ENCODE data around the gene CEP104. TPM values are rescaled to one million over a fixed set of nuclear protein-coding genes. Genes with fewer than 3 reads are reported as not detected.

CEP104 gene
- total and polyA plus RNA-seq, 7 experiments from 2014 or later = 12.7 to 68.0 (median 44.5) TPM

DNA sequence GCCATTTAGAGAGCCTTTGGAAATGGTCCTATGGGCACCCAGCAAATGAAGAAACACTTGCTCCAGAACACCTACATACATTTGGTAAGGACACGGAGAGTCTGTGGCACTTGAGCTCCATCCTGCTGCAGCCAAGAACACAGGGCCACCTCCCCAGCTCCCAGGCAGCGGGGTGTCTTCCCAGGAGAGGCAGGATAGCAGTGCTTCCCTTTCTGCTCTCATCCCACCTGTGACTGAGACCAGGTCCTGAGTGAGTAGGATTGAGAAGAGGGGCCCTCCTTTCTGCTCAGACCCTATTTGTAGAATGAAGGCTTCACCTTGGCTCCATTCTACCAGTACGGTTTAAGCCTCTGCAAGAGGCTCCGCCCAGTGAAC is 38.9 kb upstream of the CEP104 start:
- H3K4me3 Mint-ChIP-seq = no peak overlapping the region
- no peak overlapping the region for H3K4me3 ChIP-seq (ENCODE audit: low read length)
- no peaks in the 10 kb centered on the region for H3K27me3 ChIP-seq (ENCODE audit: control insufficient read depth in 2 of 2, insufficient read depth in 2 of 2, low read length in 2 of 2)
- ChIA-PET CTCF (no interaction called here), POLR2A (interaction anchor here (1.4 kb wide), 1 partner anchor 10 kb away, joined by 5 read pairs; no protein-coding TSS in a partner anchor)
- peaks cover 13 to 45% (median 34%) of the 10 kb centered on the region in 7 donors for H3K4me1 Mint-ChIP-seq
- H3K27me3 Mint-ChIP-seq = no peaks in the 10 kb centered on the region
- intact Hi-C loops (cut with micrococcal nuclease) = no loop called here
- H3K36me3 ChIP-seq (ENCODE audit: control insufficient read depth in 2 of 3, insufficient read depth in 3 of 3, low read length in 3 of 3) = peaks cover 0 to 29% (median 0%) of the 10 kb centered on the region in 3 experiments
- H3K27ac Mint-ChIP-seq = no peak overlapping the region
- no peak overlapping the region for H3K27ac ChIP-seq (ENCODE audit: low read depth, low read length)
- no peak for DNase-seq
- H3K4me1 ChIP-seq (ENCODE audit: control insufficient read depth in 2 of 2, insufficient read depth in 2 of 2, low read length in 2 of 2) = peaks cover 6 to 11% of the 10 kb centered on the region in 2 donors
- ATAC-seq = no peak
- peaks cover 0 to 21% (median 9%) of the 10 kb centered on the region in 11 donors for H3K9me3 Mint-ChIP-seq
- H3K9me3 ChIP-seq (ENCODE audit: control insufficient read depth in 2 of 3, low read length in 3 of 3) = peaks cover 0 to 7% (median 7%) of the 10 kb centered on the region in 3 experiments
- H3K36me3 Mint-ChIP-seq = peaks cover 5 to 25% (median 19%) of the 10 kb centered on the region in 5 donors

DNA sequence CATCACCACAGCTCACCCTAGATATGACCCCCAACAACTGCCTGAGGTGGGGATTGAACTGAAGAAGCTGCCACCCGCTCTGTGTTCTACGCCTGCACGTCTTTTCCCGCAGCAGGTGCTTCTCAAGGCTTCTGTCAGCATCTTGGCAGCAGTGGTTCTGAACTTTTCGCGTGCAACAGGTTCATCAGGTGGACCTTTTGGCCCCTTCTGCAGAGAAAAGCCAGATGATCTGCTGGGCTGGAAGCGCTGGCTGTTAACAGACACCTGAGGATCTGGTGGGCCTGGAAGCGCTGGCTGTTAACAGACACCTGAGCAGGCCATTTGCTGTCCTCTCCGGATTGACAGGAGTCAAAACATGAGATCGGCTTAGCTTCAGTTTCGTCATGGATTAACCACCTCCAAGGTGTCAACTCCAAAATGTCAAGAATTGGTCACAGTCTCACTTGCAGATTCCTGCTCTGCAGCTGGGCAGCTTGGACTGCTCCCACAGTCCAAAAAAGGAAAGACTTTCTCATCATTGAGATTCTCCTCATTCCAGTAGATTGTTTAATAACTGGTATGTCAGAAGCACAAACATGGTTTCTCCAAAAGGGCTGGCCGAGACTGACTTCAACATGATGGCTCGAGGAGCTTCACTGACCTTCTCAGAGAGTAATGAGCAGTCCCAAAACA is 38.4 kb upstream of the CEP104 start:
- intact Hi-C loops (cut with micrococcal nuclease) = no loop called here
- DNase-seq = no peak
- H3K27ac ChIP-seq (ENCODE audit: low read depth, low read length) = no peak overlapping the region
- H3K9me3 ChIP-seq (ENCODE audit: control insufficient read depth in 2 of 3, low read length in 3 of 3) = peaks cover 0 to 7% (median 7%) of the 10 kb centered on the region in 3 experiments
- H3K27ac Mint-ChIP-seq = no peak overlapping the region
- no peaks in the 10 kb centered on the region for H3K27me3 ChIP-seq (ENCODE audit: control insufficient read depth in 2 of 2, insufficient read depth in 2 of 2, low read length in 2 of 2)
- ATAC-seq = no peak
- H3K4me1 Mint-ChIP-seq = peaks cover 13 to 41% (median 30%) of the 10 kb centered on the region in 7 donors
- no peak overlapping the region for H3K4me3 ChIP-seq (ENCODE audit: low read length)
- peaks cover 0 to 21% (median 9%) of the 10 kb centered on the region in 11 donors for H3K9me3 Mint-ChIP-seq
- ChIA-PET CTCF (no interaction called here), POLR2A (interaction anchor here (1.4 kb wide), 1 partner anchor 9 kb away, joined by 5 read pairs; no protein-coding TSS in a partner anchor)
- H3K27me3 Mint-ChIP-seq = no peaks in the 10 kb centered on the region
- H3K36me3 Mint-ChIP-seq = peaks cover 5 to 29% (median 20%) of the 10 kb centered on the region in 5 donors
- peaks cover 0 to 34% (median 0%) of the 10 kb centered on the region in 3 experiments for H3K36me3 ChIP-seq (ENCODE audit: control insufficient read depth in 2 of 3, insufficient read depth in 3 of 3, low read length in 3 of 3)
- H3K4me3 Mint-ChIP-seq = no peak overlapping the region
- H3K4me1 ChIP-seq (ENCODE audit: control insufficient read depth in 2 of 2, insufficient read depth in 2 of 2, low read length in 2 of 2) = peaks cover 6 to 16% of the 10 kb centered on the region in 2 donors

DNA sequence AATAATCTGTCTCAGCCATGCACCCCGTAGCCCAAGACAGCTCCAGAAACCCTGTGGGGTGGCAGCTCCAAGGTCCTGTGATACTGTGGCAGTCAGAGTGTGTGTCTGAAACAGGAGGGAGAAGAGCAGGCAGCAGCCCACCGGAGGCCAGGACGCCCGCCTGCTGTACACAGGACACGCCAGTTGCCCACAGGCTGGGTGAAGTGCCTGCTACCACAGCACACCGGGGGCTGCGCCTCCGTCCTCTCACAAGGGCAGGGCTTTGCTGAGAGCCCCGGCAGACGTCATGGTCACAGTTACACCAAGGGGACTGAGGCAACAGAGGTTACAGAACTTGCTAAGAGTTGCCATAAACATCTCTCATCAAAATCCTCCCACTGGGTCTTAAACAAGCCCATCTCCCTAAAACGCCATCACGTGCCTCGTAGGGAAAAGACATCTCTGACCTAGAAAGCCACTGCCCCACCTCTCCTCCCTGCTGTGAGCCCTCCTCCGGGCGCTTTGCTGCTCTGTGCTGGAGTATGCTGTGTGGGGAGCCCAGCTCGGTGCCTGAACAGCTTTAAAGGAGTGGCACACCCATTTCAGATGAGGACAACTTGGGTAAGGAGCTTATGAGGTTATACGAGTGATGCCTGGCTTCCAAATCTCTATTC is 37.7 kb upstream of the CEP104 start:
- ChIA-PET CTCF (no interaction called here), POLR2A (interaction anchor here (1.4 kb wide), 2 partner anchors 8 kb away, joined by 5 to 6 read pairs; no protein-coding TSS in a partner anchor)
- Histone ChIP-seq H3K9me3 (ENCODE audit: control insufficient read depth in 2 of 3, low read length in 3 of 3) (peaks cover 0 to 7% (median 7%) of the 10 kb centered on the region in 3 experiments), H3K4me3 (ENCODE audit: low read length) (no peak overlapping the region), H3K27me3 (ENCODE audit: control insufficient read depth in 2 of 2, insufficient read depth in 2 of 2, low read length in 2 of 2) (no peaks in the 10 kb centered on the region), H3K27ac (ENCODE audit: low read depth, low read length) (no peak overlapping the region), H3K36me3 (ENCODE audit: control insufficient read depth in 2 of 3, insufficient read depth in 3 of 3, low read length in 3 of 3) (peaks cover 0 to 41% (median 0%) of the 10 kb centered on the region in 3 experiments), H3K4me1 (ENCODE audit: control insufficient read depth in 2 of 2, insufficient read depth in 2 of 2, low read length in 2 of 2) (peaks cover 6 to 22% of the 10 kb centered on the region in 2 donors)
- intact Hi-C loops (cut with micrococcal nuclease) = no loop called here
- no peak for DNase-seq
- peaks cover 0 to 21% (median 9%) of the 10 kb centered on the region in 11 donors for H3K9me3 Mint-ChIP-seq
- H3K4me3 Mint-ChIP-seq = no peak overlapping the region
- peaks cover 19 to 39% (median 34%) of the 10 kb centered on the region in 7 donors for H3K4me1 Mint-ChIP-seq
- no peaks in the 10 kb centered on the region for H3K27me3 Mint-ChIP-seq
- H3K27ac Mint-ChIP-seq = no peak overlapping the region
- no peak for ATAC-seq
- H3K36me3 Mint-ChIP-seq = peaks cover 5 to 34% (median 23%) of the 10 kb centered on the region in 5 donors

DNA sequence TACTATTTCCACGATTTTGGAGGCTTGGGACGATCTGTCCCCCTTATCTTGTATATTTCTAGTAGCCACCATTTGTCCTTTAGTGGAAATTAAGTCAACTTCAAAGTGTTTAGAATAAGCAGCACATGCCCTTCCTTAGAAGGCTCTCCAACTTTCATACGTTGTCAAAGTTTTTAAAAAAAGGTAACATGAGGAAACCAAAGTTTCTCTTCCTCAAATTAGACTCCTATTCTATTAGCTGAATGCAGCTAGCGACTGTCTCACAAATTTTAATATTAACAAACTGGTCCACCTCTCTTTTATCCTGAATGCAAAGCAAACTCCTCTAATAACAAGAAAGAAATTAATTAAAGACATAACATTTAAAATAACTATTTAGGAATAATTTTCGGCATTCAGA is 36.2 kb upstream of the CEP104 start:
- H3K4me3 Mint-ChIP-seq = no peak overlapping the region
- peaks cover 16 to 28% (median 24%) of the 10 kb centered on the region in 7 donors for H3K4me1 Mint-ChIP-seq
- H3K36me3 ChIP-seq (ENCODE audit: control insufficient read depth in 2 of 3, insufficient read depth in 3 of 3, low read length in 3 of 3) = peaks cover 0 to 54% (median 0%) of the 10 kb centered on the region in 3 experiments
- H3K27ac Mint-ChIP-seq = peak overlapping the region in 2 of 9 donors; percentile 31 to 47
- peaks cover 5 to 42% (median 21%) of the 10 kb centered on the region in 5 donors for H3K36me3 Mint-ChIP-seq
- H3K27ac ChIP-seq (ENCODE audit: low read depth, low read length) = no peak overlapping the region
- H3K9me3 ChIP-seq (ENCODE audit: control insufficient read depth in 2 of 3, low read length in 3 of 3) = peaks cover 0 to 5% (median 5%) of the 10 kb centered on the region in 3 experiments
- peaks cover 0 to 29% of the 10 kb centered on the region in 2 donors for H3K4me1 ChIP-seq (ENCODE audit: control insufficient read depth in 2 of 2, insufficient read depth in 2 of 2, low read length in 2 of 2)
- ChIA-PET CTCF (no interaction called here), POLR2A (interaction anchor here (0.7 to 1.4 kb wide), 2 partner anchors 10 to 1246 kb away, joined by 4 to 6 read pairs; no protein-coding TSS in a partner anchor)
- peaks cover 0 to 12% (median 6%) of the 10 kb centered on the region in 11 donors for H3K9me3 Mint-ChIP-seq
- ATAC-seq (no peak), DNase-seq (no peak)
- no peaks in the 10 kb centered on the region for H3K27me3 Mint-ChIP-seq
- no peaks in the 10 kb centered on the region for H3K27me3 ChIP-seq (ENCODE audit: control insufficient read depth in 2 of 2, insufficient read depth in 2 of 2, low read length in 2 of 2)
- no peak overlapping the region for H3K4me3 ChIP-seq (ENCODE audit: low read length)
- intact Hi-C loops (cut with micrococcal nuclease) = no loop called here

DNA sequence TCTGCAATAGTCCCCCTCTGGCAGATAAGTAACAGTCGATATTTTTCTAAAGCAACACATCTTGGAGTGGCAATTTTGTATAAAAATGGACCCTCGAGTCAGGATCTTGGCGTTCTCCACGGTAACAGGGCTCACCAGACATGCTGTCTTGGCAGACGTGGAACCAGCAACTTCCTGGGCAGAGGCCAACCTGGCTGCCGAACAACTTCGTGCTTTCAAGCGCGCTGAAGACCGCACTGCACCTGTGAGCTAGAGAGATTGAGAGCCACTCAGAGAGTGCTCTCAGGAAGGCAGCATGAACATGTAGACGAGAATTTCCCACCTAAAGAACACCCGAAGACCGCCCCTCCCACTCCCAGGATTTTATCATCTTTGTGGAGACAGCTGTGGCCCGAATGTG is 35.7 kb upstream of the CEP104 start:
- Histone ChIP-seq H3K27me3 (ENCODE audit: control insufficient read depth in 2 of 2, insufficient read depth in 2 of 2, low read length in 2 of 2) (no peaks in the 10 kb centered on the region), H3K36me3 (ENCODE audit: control insufficient read depth in 2 of 3, insufficient read depth in 3 of 3, low read length in 3 of 3) (peaks cover 0 to 58% (median 0%) of the 10 kb centered on the region in 3 experiments), H3K27ac (ENCODE audit: low read depth, low read length) (no peak overlapping the region), H3K4me3 (ENCODE audit: low read length) (no peak overlapping the region), H3K4me1 (ENCODE audit: control insufficient read depth in 2 of 2, insufficient read depth in 2 of 2, low read length in 2 of 2) (peaks cover 0 to 29% of the 10 kb centered on the region in 2 donors), H3K9me3 (ENCODE audit: control insufficient read depth in 2 of 3, low read length in 3 of 3) (peaks cover 0 to under 1% (median under 1%) of the 10 kb centered on the region in 3 experiments)
- ChIA-PET CTCF (no interaction called here), POLR2A (interaction anchor here (0.7 kb wide), 1 partner anchor 1246 kb away, joined by 4 read pairs; no protein-coding TSS in a partner anchor)
- Mint-ChIP-seq H3K27me3 (no peaks in the 10 kb centered on the region), H3K9me3 (peaks cover 0 to 8% (median 4%) of the 10 kb centered on the region in 11 donors), H3K4me3 (no peak overlapping the region), H3K4me1 (peaks cover 13 to 27% (median 19%) of the 10 kb centered on the region in 7 donors), H3K36me3 (peaks cover 5 to 46% (median 21%) of the 10 kb centered on the region in 5 donors), H3K27ac (peak overlapping the region in 4 of 9 donors; percentile 24 to 56 (median 43))
- intact Hi-C loops (cut with micrococcal nuclease) = no loop called here
- no peak for ATAC-seq
- no peak for DNase-seq

DNA sequence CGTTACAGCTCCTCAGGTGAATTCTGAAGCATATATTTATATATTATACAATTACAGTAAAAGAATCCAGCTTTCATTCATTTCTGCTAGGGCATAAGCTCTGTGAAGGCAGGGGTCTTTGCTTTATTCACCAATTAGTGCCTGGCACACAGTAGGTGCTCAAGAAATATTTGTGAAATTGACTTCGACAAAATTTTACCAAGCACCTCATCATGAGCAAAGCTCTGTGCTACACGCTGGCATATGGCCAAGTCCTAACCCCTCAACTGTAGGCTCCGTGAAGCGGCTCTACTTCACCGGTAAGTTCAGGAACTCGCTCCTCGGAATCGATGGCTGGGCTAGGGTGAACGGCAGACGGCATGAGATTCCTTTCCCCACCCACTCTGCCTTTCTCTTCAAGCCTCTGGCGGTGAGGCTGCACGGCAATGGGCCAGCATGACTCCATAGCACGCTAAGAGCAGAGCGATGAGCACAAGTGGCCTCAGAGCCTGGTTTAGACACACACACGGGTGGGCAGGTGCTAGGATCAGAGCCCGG is 34.4 kb upstream of the CEP104 start:
- H3K27ac Mint-ChIP-seq = peak overlapping the region in 2 of 9 donors; percentile 1 to 25
- H3K27ac ChIP-seq (ENCODE audit: low read depth, low read length) = no peak overlapping the region
- DNase-seq = no peak
- no peaks in the 10 kb centered on the region for H3K9me3 ChIP-seq (ENCODE audit: control insufficient read depth in 2 of 3, low read length in 3 of 3)
- intact Hi-C loops (cut with micrococcal nuclease) = no loop called here
- H3K4me1 Mint-ChIP-seq = peaks cover 2 to 24% (median 10%) of the 10 kb centered on the region in 7 donors
- H3K9me3 Mint-ChIP-seq = no peaks in the 10 kb centered on the region
- H3K4me3 Mint-ChIP-seq = no peak overlapping the region
- H3K4me1 ChIP-seq (ENCODE audit: control insufficient read depth in 2 of 2, insufficient read depth in 2 of 2, low read length in 2 of 2) = peaks cover 0 to 23% of the 10 kb centered on the region in 2 donors
- H3K27me3 ChIP-seq (ENCODE audit: control insufficient read depth in 2 of 2, insufficient read depth in 2 of 2, low read length in 2 of 2) = no peaks in the 10 kb centered on the region
- ChIA-PET POLR2A (interaction anchor here (1.0 to 1.3 kb wide), 2 partner anchors 8 to 12 kb away, joined by 3 to 5 read pairs; partner anchors contain the start of gene C1orf174), CTCF (no interaction called here)
- no peaks in the 10 kb centered on the region for H3K27me3 Mint-ChIP-seq
- H3K36me3 ChIP-seq (ENCODE audit: control insufficient read depth in 2 of 3, insufficient read depth in 3 of 3, low read length in 3 of 3) = peaks cover 0 to 67% (median 5%) of the 10 kb centered on the region in 3 experiments
- H3K36me3 Mint-ChIP-seq = peaks cover 1 to 43% (median 15%) of the 10 kb centered on the region in 5 donors
- ATAC-seq = no peak
- no peak overlapping the region for H3K4me3 ChIP-seq (ENCODE audit: low read length)
